OCI-LY3 (cell line): ENCODE results near the gene SSRP1.
A peak's percentile ranks its signal among the peaks of the same experiment; 100 is the strongest.

Source experiments
- H2AFZ ChIP-seq: fragments of 200-600, 300-600 bp; shearing (Covaris generic); 2 replicates; pipeline ENCODE4 v1.6.0; 2014; ENCODE audit warnings: antibody characterized with exemption, low read depth, low read length
- H3K27ac ChIP-seq: fragments of 200-600, 300-600 bp; sonication (generic); 2 replicates; pipeline ENCODE4 v1.5.1; 2014; ENCODE audit warnings: mild to moderate bottlenecking, low read length, moderate library complexity, mixed read lengths
- H3K27me3 ChIP-seq: fragments of 200-600, 300-600 bp; sonication (generic); 2 replicates; pipeline ENCODE4 v1.6.1; 2014; ENCODE audit warnings: low read depth, low read length, mixed read lengths
- H3K36me3 ChIP-seq: fragments of 200-600, 300-600 bp; sonication (generic); replicated peaks from 2 replicates; pipeline ENCODE3; 2014; ENCODE audit warnings: low read depth, low read length, mixed read lengths
- H3K4me1 ChIP-seq: fragments of 300-600, 200-600 bp; sonication (generic); 2 replicates; pipeline ENCODE4 v1.6.1; 2014; ENCODE audit warnings: low read length, mixed read lengths
- H3K4me2 ChIP-seq: fragments of 200-600, 300-600 bp; sonication (generic); 2 replicates; pipeline ENCODE4 v1.6.1; 2014; ENCODE audit warnings: low read length, mixed read lengths
- H3K4me3 ChIP-seq: fragments of 300-600, 200-600 bp; sonication (generic); 2 replicates; pipeline ENCODE4 v1.5.1; 2014; ENCODE audit warnings: antibody characterized with exemption, mild to moderate bottlenecking, low read length, moderate library complexity
- H3K79me2 ChIP-seq: fragments of 300-600, 200-600 bp; shearing (Covaris generic); 2 replicates; pipeline ENCODE4 v1.6.1; 2014; ENCODE audit warnings: mild to moderate bottlenecking, low read length, mixed read lengths
- H3K9ac ChIP-seq: fragments of 300-600, 200-600 bp; shearing (Covaris generic); 2 replicates; pipeline ENCODE4 v1.6.0; 2014; ENCODE audit warnings: mild to moderate bottlenecking, low read length, moderate library complexity
- H3K9me3 ChIP-seq: fragments of 200-600, 300-600 bp; shearing (Covaris generic); 2 replicates; pipeline ENCODE4 v1.6.1; 2014; ENCODE audit warnings: low read length, mixed read lengths; ENCODE audit not compliant: insufficient read depth
- H4K20me1 ChIP-seq: fragments of 200-600, 300-600 bp; sonication (generic); 2 replicates; pipeline ENCODE4 v1.6.1; 2016; ENCODE audit warnings: low read length, mixed read lengths; ENCODE audit not compliant: insufficient read depth
- CTCF ChIP-seq: fragments of 200-600, 300-600 bp; sonication (generic); IDR thresholded peaks from 2 replicates; pipeline ENCODE4 v1.5.1; 2014; ENCODE audit warnings: antibody characterized with exemption, low read length, low read depth
- EZH2phosphoT487 ChIP-seq: fragments of 200-600 bp; shearing (Covaris generic); IDR thresholded peaks from 2 replicates; pipeline ENCODE4 v1.6.1; 2018; ENCODE audit warnings: antibody characterized with exemption, mixed run types, low read depth

Gene SSRP1

GRCh38 chr11:57279116-57279515, 56.6 kb downstream of the SSRP1 start:
- Histone ChIP-seq H3K27me3 (peaks cover 21% of the 10 kb centered on the region; the same call in 1 of the 2 replicates), H4K20me1 (no peaks in the 10 kb centered on the region), H3K4me3 (no peak overlapping the region), H2AFZ (no peak overlapping the region), H3K9me3 (no peaks in the 10 kb centered on the region), H3K4me1 (peaks cover 4% of the 10 kb centered on the region; the same call in 1 of the 2 replicates), H3K36me3 (no peaks in the 10 kb centered on the region), H3K79me2 (no peaks in the 10 kb centered on the region), H3K27ac (no peak overlapping the region), H3K9ac (no peak overlapping the region), H3K4me2 (no peak overlapping the region)
- TF ChIP-seq EZH2phosphoT487 (no peak), CTCF (no peak)

DNA sequence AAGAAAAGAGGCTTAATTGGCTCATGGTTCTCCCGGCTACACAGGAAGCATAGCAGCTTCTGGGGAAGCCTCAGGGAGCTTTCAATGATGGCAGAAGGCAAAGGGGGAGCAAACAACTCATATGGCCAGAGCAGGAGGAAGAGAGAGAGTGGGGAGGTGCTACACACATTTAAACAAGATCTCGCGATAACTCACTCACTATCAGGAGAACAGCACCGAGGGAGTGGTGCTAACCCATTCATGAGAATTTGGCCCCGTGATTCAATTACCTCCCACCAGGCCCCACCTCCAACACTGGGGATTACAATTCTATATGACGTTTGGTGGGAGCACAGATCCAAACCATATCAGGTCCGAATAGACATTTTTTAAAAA, 57.0 kb downstream of the SSRP1 start:
- Histone ChIP-seq H3K27me3 (peaks cover 21% of the 10 kb centered on the region; the same call in 1 of the 2 replicates), H3K4me1 (peaks cover 4% of the 10 kb centered on the region; the same call in 1 of the 2 replicates), H3K4me3 (no peak overlapping the region), H3K9me3 (no peaks in the 10 kb centered on the region), H4K20me1 (no peaks in the 10 kb centered on the region), H3K27ac (no peak overlapping the region), H3K36me3 (no peaks in the 10 kb centered on the region), H3K9ac (no peak overlapping the region), H3K79me2 (no peaks in the 10 kb centered on the region), H3K4me2 (no peak overlapping the region), H2AFZ (no peak overlapping the region)
- TF ChIP-seq EZH2phosphoT487 (no peak), CTCF (no peak)

DNA sequence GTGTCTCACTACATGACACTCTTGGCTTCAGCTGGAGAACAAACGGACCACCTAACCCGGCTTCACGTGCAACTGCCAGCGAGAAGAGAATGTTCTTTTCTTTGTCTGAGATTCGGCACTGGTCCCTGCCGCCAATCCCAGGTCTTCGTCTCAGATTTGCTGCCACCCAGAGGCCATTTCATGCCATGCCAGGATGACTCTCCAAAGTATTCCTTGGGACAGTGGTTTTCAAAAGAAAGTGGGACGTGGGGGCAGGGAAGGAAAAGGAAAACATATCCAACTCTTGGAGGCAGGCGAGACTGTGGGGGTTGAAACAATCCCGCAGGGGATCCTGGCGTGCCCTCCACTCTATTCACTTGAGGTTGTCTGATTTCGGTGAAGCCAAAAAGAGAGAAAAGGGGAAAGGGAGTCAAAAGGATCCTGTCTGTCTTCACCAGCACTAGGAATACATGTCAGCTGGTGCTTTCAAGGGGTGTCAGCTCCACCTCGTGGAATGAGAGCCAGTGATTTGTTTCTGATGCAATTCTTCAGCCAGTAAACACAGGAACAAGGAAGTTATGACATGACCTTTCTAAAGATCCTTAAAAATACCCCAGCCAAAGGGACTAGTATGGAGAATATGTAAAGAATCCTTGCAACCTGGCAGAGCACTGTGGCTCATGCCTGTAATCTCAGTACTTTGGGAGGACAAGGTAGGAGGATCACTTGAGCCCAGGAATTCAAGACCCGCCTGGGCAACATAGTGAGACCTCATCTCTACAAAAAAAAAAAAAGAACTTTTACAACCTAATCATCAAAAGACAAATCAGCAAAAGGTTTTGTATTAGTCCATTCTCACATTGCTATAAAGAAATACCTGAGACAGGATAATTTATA, 57.6 kb downstream of the SSRP1 start:
- Histone ChIP-seq H3K9me3 (no peaks in the 10 kb centered on the region), H3K36me3 (no peaks in the 10 kb centered on the region), H3K9ac (no peak overlapping the region), H4K20me1 (no peaks in the 10 kb centered on the region), H2AFZ (peak overlapping the region; percentile 89), H3K4me1 (peaks cover 4% of the 10 kb centered on the region; the same call in 1 of the 2 replicates), H3K4me2 (peak overlapping the region; percentile 67), H3K79me2 (no peaks in the 10 kb centered on the region), H3K27ac (no peak overlapping the region), H3K27me3 (peaks cover 21% of the 10 kb centered on the region; the same call in 1 of the 2 replicates), H3K4me3 (peak overlapping the region; percentile 52)
- TF ChIP-seq EZH2phosphoT487 (no peak), CTCF (peak; percentile 97)

GRCh38 chr11:57276971-57277675, 58.6 kb downstream of the SSRP1 start:
- Histone ChIP-seq H2AFZ (peak overlapping the region; percentile 89; the same call in 1 of the 2 replicates), H3K4me2 (peak overlapping the region; percentile 67), H3K4me3 (peak overlapping the region; percentile 52), H3K9ac (no peak overlapping the region), H3K4me1 (peaks cover 4% of the 10 kb centered on the region; the same call in 1 of the 2 replicates), H3K36me3 (no peaks in the 10 kb centered on the region), H3K79me2 (no peaks in the 10 kb centered on the region), H4K20me1 (no peaks in the 10 kb centered on the region), H3K27me3 (peaks cover 21% of the 10 kb centered on the region; the same call in 1 of the 2 replicates), H3K27ac (no peak overlapping the region), H3K9me3 (no peaks in the 10 kb centered on the region)
- TF ChIP-seq CTCF (no peak), EZH2phosphoT487 (no peak)
